Stimulated activated memory B cell treated with anti-CD40 and anti-IgM and Interleukin-4, amounts not matched to agents 10 μg/mL and 1 μg/mL and 100 μg/mL, for 72 hours (primary cell): ENCODE measurements around the gene STYK1.

Source experiments
- ATAC-seq: fragments of 150-1000 bp; cut with Tn5 transposase; 2 replicates; pipeline ENCODE4 v1.10.0; 2021
- H3K27ac Mint-ChIP-seq: one replicate; pipeline ENCODE4 v1.8.0; 2022; ENCODE audit warnings: mild to moderate bottlenecking, mixed read lengths
- H3K27me3 Mint-ChIP-seq: one replicate; pipeline ENCODE4 v1.8.0; 2022; ENCODE audit warnings: mixed read lengths
- H3K36me3 Mint-ChIP-seq: one replicate; pipeline ENCODE4 v1.8.0; 2022; ENCODE audit warnings: mixed read lengths
- H3K4me1 Mint-ChIP-seq: one replicate; pipeline ENCODE4 v1.8.0; 2022; ENCODE audit warnings: mixed read lengths
- H3K4me3 Mint-ChIP-seq: one replicate; pipeline ENCODE4 v1.8.0; 2022; ENCODE audit warnings: mild to moderate bottlenecking, moderate library complexity, mixed read lengths
- H3K9me3 Mint-ChIP-seq: one replicate; pipeline ENCODE4 v1.8.0; 2022; ENCODE audit warnings: mixed read lengths

The STYK1 gene, protein sequence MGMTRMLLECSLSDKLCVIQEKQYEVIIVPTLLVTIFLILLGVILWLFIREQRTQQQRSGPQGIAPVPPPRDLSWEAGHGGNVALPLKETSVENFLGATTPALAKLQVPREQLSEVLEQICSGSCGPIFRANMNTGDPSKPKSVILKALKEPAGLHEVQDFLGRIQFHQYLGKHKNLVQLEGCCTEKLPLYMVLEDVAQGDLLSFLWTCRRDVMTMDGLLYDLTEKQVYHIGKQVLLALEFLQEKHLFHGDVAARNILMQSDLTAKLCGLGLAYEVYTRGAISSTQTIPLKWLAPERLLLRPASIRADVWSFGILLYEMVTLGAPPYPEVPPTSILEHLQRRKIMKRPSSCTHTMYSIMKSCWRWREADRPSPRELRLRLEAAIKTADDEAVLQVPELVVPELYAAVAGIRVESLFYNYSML

GRCh38 chr12:10673659-10674384 lies at the start of gene STYK1:
Gene STYK1, minus strand, starts transcription at chr12:10674052. Its CDS starts 39,434 bp downstream, at chr12:10634618.
- peaks cover 5% of the 10 kb centered on the region for H3K9me3 Mint-ChIP-seq
- peak within 1 kb of the TSS; percentile 63 for H3K4me3 Mint-ChIP-seq
- H3K36me3 Mint-ChIP-seq: no peaks in the 10 kb centered on the region
- H3K4me1 Mint-ChIP-seq: peaks cover 20% of the 10 kb centered on the region
- peak; percentile 59 for ATAC-seq
- H3K27ac Mint-ChIP-seq: no peak within 1 kb of the TSS
- H3K27me3 Mint-ChIP-seq: peaks cover 69% of the 10 kb centered on the region

GRCh38 chr12:10722905-10723746 lies 49.3 kb upstream of the STYK1 start, which contains the start of gene YBX3:
Gene YBX3, minus strand, starts transcription at chr12:10723323. Its CDS starts 212 bp downstream, at chr12:10723111.
- ATAC-seq: peak; percentile 60
- peaks cover 11% of the 10 kb centered on the region for H3K4me1 Mint-ChIP-seq
- H3K27ac Mint-ChIP-seq: peak within 1 kb of the TSS; percentile 56
- peak within 1 kb of the TSS; percentile 88 for H3K4me3 Mint-ChIP-seq
- no peaks in the 10 kb centered on the region for H3K9me3 Mint-ChIP-seq
- H3K27me3 Mint-ChIP-seq: peaks cover 31% of the 10 kb centered on the region
- no peaks in the 10 kb centered on the region for H3K36me3 Mint-ChIP-seq

DNA sequence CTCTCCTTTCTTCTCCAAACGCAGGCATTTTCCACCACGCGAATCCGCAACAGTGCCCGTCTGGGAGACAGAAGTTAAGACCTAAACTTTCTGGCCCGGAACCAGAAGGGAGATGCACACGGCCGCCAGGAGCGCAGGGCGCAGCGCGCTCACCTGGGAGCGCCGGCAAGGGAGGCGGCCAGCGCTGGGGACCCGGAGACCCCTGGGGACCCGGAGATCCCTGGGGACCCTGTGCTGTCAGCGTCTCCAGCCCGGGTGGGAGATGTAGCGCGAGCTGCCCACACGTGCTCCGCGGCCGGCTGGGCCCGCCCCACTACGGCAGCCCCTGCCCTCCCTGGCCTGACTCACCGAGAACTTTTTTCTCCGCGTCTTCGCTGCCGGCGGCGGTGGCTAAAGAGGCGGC lies 48.7 kb upstream of the STYK1 start:
- peak overlapping the region; percentile 56 for H3K27ac Mint-ChIP-seq
- H3K4me3 Mint-ChIP-seq: peak overlapping the region; percentile 88
- H3K9me3 Mint-ChIP-seq: no peaks in the 10 kb centered on the region
- ATAC-seq: peak; percentile 71
- peaks cover 11% of the 10 kb centered on the region for H3K4me1 Mint-ChIP-seq
- H3K36me3 Mint-ChIP-seq: no peaks in the 10 kb centered on the region
- peaks cover 31% of the 10 kb centered on the region for H3K27me3 Mint-ChIP-seq

GRCh38 chr12:10721651-10722501 lies 48.0 kb upstream of the STYK1 start:
- Mint-ChIP-seq H3K27me3 (peaks cover 31% of the 10 kb centered on the region), H3K9me3 (no peaks in the 10 kb centered on the region), H3K4me3 (peak overlapping the region; percentile 88), H3K36me3 (no peaks in the 10 kb centered on the region), H3K27ac (peak overlapping the region; percentile 56), H3K4me1 (peaks cover 11% of the 10 kb centered on the region)
- peak; percentile 37 for ATAC-seq

DNA sequence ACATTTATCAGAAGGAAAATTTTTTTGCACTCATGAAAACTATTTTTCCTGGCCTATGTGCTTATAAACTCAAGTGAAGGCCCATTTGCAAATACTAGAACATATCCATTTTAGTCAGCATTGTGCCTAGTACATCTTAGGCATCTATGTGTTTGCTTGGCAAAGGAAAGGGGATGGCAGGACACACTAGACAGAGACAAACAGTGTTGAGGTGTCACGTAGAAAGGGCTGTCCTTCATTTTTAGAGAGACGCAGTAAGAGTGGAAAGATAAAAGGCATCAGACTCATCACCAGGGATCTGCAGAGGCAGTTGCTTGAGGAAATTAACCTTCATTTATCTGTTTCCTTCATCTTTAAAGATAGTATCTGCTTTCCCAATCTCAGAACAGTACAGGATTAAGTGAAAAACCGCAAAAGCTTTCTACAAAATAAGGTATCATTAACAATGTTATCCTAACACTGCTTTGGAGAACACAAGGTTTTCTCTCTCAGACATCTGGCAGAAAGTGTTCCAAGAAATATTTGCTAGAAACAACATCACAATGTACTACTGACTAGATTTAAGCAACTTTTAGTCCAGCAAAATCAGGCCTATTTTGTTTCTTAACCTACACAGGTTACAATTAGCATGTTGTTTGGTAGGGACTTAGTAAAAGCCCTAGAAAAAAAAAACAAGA lies 47.3 kb upstream of the STYK1 start:
- Mint-ChIP-seq H3K9me3 (no peaks in the 10 kb centered on the region), H3K36me3 (no peaks in the 10 kb centered on the region), H3K4me3 (no peak overlapping the region), H3K27me3 (peaks cover 26% of the 10 kb centered on the region), H3K4me1 (peaks cover 11% of the 10 kb centered on the region), H3K27ac (no peak overlapping the region)
- no peak for ATAC-seq

GRCh38 chr12:10719482-10719881 lies 45.6 kb upstream of the STYK1 start:
- H3K9me3 Mint-ChIP-seq: no peaks in the 10 kb centered on the region
- no peak overlapping the region for H3K27ac Mint-ChIP-seq
- peaks cover 11% of the 10 kb centered on the region for H3K4me1 Mint-ChIP-seq
- no peak for ATAC-seq
- H3K4me3 Mint-ChIP-seq: no peak overlapping the region
- H3K27me3 Mint-ChIP-seq: peaks cover 31% of the 10 kb centered on the region
- no peaks in the 10 kb centered on the region for H3K36me3 Mint-ChIP-seq

GRCh38 chr12:10718279-10718821 lies 44.5 kb upstream of the STYK1 start:
- Mint-ChIP-seq H3K27me3 (peaks cover 31% of the 10 kb centered on the region), H3K4me3 (no peak overlapping the region), H3K36me3 (no peaks in the 10 kb centered on the region), H3K4me1 (peaks cover 11% of the 10 kb centered on the region), H3K9me3 (no peaks in the 10 kb centered on the region), H3K27ac (no peak overlapping the region)
- ATAC-seq: no peak

GRCh38 chr12:10717410-10717809 lies 43.6 kb upstream of the STYK1 start:
- Mint-ChIP-seq H3K27ac (no peak overlapping the region), H3K4me1 (peaks cover 9% of the 10 kb centered on the region), H3K4me3 (no peak overlapping the region), H3K27me3 (peaks cover 28% of the 10 kb centered on the region), H3K36me3 (no peaks in the 10 kb centered on the region), H3K9me3 (no peaks in the 10 kb centered on the region)
- no peak for ATAC-seq

GRCh38 chr12:10716704-10717315 lies 43.0 kb upstream of the STYK1 start:
- no peaks in the 10 kb centered on the region for H3K36me3 Mint-ChIP-seq
- peaks cover 22% of the 10 kb centered on the region for H3K27me3 Mint-ChIP-seq
- H3K4me1 Mint-ChIP-seq: peaks cover 3% of the 10 kb centered on the region
- no peaks in the 10 kb centered on the region for H3K9me3 Mint-ChIP-seq
- H3K4me3 Mint-ChIP-seq: no peak overlapping the region
- ATAC-seq: no peak
- no peak overlapping the region for H3K27ac Mint-ChIP-seq

GRCh38 chr12:10716277-10716676 lies 42.4 kb upstream of the STYK1 start:
- Mint-ChIP-seq H3K4me1 (no peaks in the 10 kb centered on the region), H3K27me3 (peaks cover 16% of the 10 kb centered on the region), H3K36me3 (no peaks in the 10 kb centered on the region), H3K4me3 (no peak overlapping the region), H3K9me3 (no peaks in the 10 kb centered on the region), H3K27ac (no peak overlapping the region)
- ATAC-seq: no peak

DNA sequence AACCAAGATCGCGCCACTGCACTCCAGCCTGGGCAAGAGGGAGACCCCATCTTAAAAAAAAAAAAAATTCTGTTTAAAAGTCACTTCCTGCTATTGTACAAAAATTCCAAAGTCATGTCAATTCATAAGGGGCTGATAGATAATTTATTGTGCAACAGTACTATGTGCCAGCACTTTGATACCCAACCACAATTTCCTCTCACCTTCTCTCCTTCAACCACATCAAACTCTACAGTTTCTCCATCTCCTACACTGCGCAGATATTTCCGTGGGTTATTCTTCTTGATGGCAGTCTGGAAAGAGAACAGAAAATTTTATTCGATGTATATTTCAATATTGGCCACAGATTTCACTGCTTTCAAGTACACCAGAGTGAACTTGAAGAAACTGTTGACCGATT lies 41.6 kb upstream of the STYK1 start:
- Mint-ChIP-seq H3K36me3 (no peaks in the 10 kb centered on the region), H3K27me3 (peaks cover 9% of the 10 kb centered on the region), H3K4me3 (no peak overlapping the region), H3K27ac (no peak overlapping the region), H3K9me3 (no peaks in the 10 kb centered on the region), H3K4me1 (no peaks in the 10 kb centered on the region)
- ATAC-seq: no peak

GRCh38 chr12:10709808-10710207 lies 36.0 kb upstream of the STYK1 start:
- peaks cover 16% of the 10 kb centered on the region for H3K27me3 Mint-ChIP-seq
- no peak overlapping the region for H3K4me3 Mint-ChIP-seq
- no peak for ATAC-seq
- no peak overlapping the region for H3K27ac Mint-ChIP-seq
- no peaks in the 10 kb centered on the region for H3K4me1 Mint-ChIP-seq
- no peaks in the 10 kb centered on the region for H3K9me3 Mint-ChIP-seq
- no peaks in the 10 kb centered on the region for H3K36me3 Mint-ChIP-seq

GRCh38 chr12:10708862-10709261 lies 35.0 kb upstream of the STYK1 start:
- H3K4me1 Mint-ChIP-seq: no peaks in the 10 kb centered on the region
- H3K9me3 Mint-ChIP-seq: no peaks in the 10 kb centered on the region
- no peaks in the 10 kb centered on the region for H3K36me3 Mint-ChIP-seq
- H3K27ac Mint-ChIP-seq: no peak overlapping the region
- H3K4me3 Mint-ChIP-seq: no peak overlapping the region
- H3K27me3 Mint-ChIP-seq: peaks cover 16% of the 10 kb centered on the region
- no peak for ATAC-seq
